ENCODE measurements around the gene APOB. TPM values are rescaled to one million over a fixed set of nuclear protein-coding genes. Genes with fewer than 3 reads are reported as not detected.

The APOB gene
- total and polyA plus RNA-seq, 2 of the 8 experiments (the other 6 are each of a cell fraction or from before 2014, with no cell fraction given), result 0.15 to 0.61 TPM

GRCh38 chr2:21043744-21044532, at the start of gene APOB (continued):
- TF ChIP-seq SAP30 (IDR thresholded peaks at IDR 0.05; ENCODE audit: insufficient read depth, insufficient replicate concordance, low read length), result no peak
- no peak for TF ChIP-seq SIRT6 (IDR thresholded peaks at IDR 0.05; ENCODE audit: low read length)
- TF ChIP-seq YY1 (IDR thresholded peaks at IDR 0.05; ENCODE audit: low read depth, low read length), result no peak
- TF ChIP-seq CTBP2 (IDR thresholded peaks at IDR 0.05; ENCODE audit: borderline replicate concordance, insufficient read depth, insufficient read length, low read length), result peak; percentile 89
- no peak for TF ChIP-seq CHD1 (IDR thresholded peaks at IDR 0.05; ENCODE audit: low read depth, low read length)
- peak; percentile 67 for TF ChIP-seq ASH2L (IDR thresholded peaks at IDR 0.05; ENCODE audit: low read length)
- peak; percentile 9; the same call in 1 of the 2 replicates for TF ChIP-seq GABPA (IDR thresholded peaks at IDR 0.05; ENCODE audit: borderline replicate concordance, insufficient read depth, low read length)
- TF ChIP-seq CBX5 (IDR thresholded peaks at IDR 0.05; ENCODE audit: low read depth, low read length), result no peak
- TF ChIP-seq KDM5A (IDR thresholded peaks at IDR 0.05; ENCODE audit: low read length), result no peak
- TF ChIP-seq MAX (IDR thresholded peaks at IDR 0.05), result peak; percentile 88
- no peak for TF ChIP-seq BCL11A (IDR thresholded peaks at IDR 0.05; ENCODE audit: low read depth in 2 of 2, low read length in 2 of 2)

Data from H1 (cell line).